Endothelial cell of umbilical vein (primary cell): Measurements from ENCODE around the gene DSPP. TPM values are rescaled to one million over a fixed set of nuclear protein-coding genes. Genes with fewer than 3 reads are reported as not detected.

Experiments used
- BruUV-seq: library from RNA; stranded (reverse); fragments of 400-500 nt; replicated peaks from 2 replicates; lab custom pipeline; 2021; lab: Mats Ljungman, UMichigan
- CTCF ChIA-PET: fragments of 300-600, 350-600 bp; sonication (Branson Sonifier 250); formaldehyde crosslinking; loops from one replicate; lab custom pipeline; 2021; ENCODE audit warnings: antibody characterized with exemption, inconsistent platforms; lab: Charles Lee
- POLR2A ChIA-PET: fragments of 300-600, 350-600 bp; sonication (Branson Sonifier 250); formaldehyde crosslinking; loops from one replicate; lab custom pipeline; 2021; ENCODE audit warnings: antibody characterized with exemption, inconsistent platforms; lab: Charles Lee
- DNase-seq: peaks from one replicate; pipeline ENCODE4 v3.0.0-alpha.2; 2011; ENCODE audit warnings: low read depth, low spot score
- FAIRE-seq: peaks from 2 replicates; lab custom pipeline; 2011; peaks lifted over from hg19 to GRCh38; lab: Jason Lieb, UNC
- H2AFZ ChIP-seq: 2 replicates; pipeline ENCODE4 v1.6.0; 2012; ENCODE audit warnings: low read depth, low read length, control low read depth, inconsistent platforms
- H3K27ac ChIP-seq: 2 replicates; pipeline ENCODE4 v1.5.1; 2011; ENCODE audit warnings: low read depth, mild to moderate bottlenecking, control low read depth, low read length, moderate library complexity; ENCODE audit not compliant: insufficient read depth
- H3K27me3 ChIP-seq, 2 experiments: 2 replicates each; pipeline versions ENCODE4 v1.6.0 to v1.6.1; 2011; ENCODE audit warnings: low read length in 2 of 2, mixed read lengths in 1 of 2; ENCODE audit not compliant: control insufficient read depth in 2 of 2, insufficient read depth in 2 of 2
- H3K36me3 ChIP-seq, 2 experiments: 2 replicates in 1 of 2; 3 replicates in 1 of 2; pipeline ENCODE4 v1.5.1; 2011; ENCODE audit warnings: low read length in 2 of 2, mild to moderate bottlenecking in 1 of 2, moderate library complexity in 1 of 2; ENCODE audit not compliant: control insufficient read depth in 2 of 2, insufficient read depth in 2 of 2; ENCODE audit errors: extremely low read depth in 1 of 2
- H3K4me1 ChIP-seq: 3 replicates; pipeline ENCODE4 v1.5.1; 2011; ENCODE audit warnings: mild to moderate bottlenecking, low read length; ENCODE audit not compliant: control insufficient read depth, insufficient read depth; ENCODE audit errors: extremely low read depth
- H3K4me2 ChIP-seq: 2 replicates; pipeline ENCODE4 v1.6.1; 2011; ENCODE audit warnings: low read length, control low read depth, mixed read lengths; ENCODE audit not compliant: insufficient read depth
- H3K4me3 ChIP-seq, 3 experiments: fragments of 200-600 bp in 1 of 3; sonication (generic), shearing (Covaris generic) in 1 of 3; replicated peaks in 1 of 3; 2 replicates each; pipeline ENCODE4 v1.5.1; 2011 to 2016; ENCODE audit warnings: control low read depth in 3 of 3, low read length in 3 of 3, mild to moderate bottlenecking in 2 of 3, inconsistent platforms in 1 of 3, low read depth in 1 of 3, moderate library complexity in 1 of 3; ENCODE audit not compliant: insufficient read depth in 1 of 3
- H3K79me2 ChIP-seq: 2 replicates; pipeline ENCODE4 v1.6.0; 2012; ENCODE audit warnings: low read length, inconsistent platforms; ENCODE audit not compliant: control insufficient read depth, insufficient read depth
- H3K9ac ChIP-seq: replicated peaks from 2 replicates; pipeline ENCODE3; 2011; ENCODE audit warnings: low read length, control low read depth; ENCODE audit not compliant: insufficient read depth; ENCODE audit errors: extremely low read depth
- H3K9me1 ChIP-seq: replicated peaks from 3 replicates; pipeline ENCODE4 v1.6.0; 2011; ENCODE audit warnings: mild to moderate bottlenecking, low read length; ENCODE audit not compliant: control insufficient read depth, insufficient read depth; ENCODE audit errors: extremely low read depth
- H3K9me3 ChIP-seq: replicated peaks from 2 replicates; pipeline ENCODE4 v1.5.1; 2012; ENCODE audit warnings: low read length, inconsistent platforms; ENCODE audit not compliant: control insufficient read depth, insufficient read depth
- H4K20me1 ChIP-seq: replicated peaks from 2 replicates; pipeline ENCODE3; 2011; ENCODE audit warnings: mild to moderate bottlenecking, low read length; ENCODE audit not compliant: control insufficient read depth, insufficient read depth; ENCODE audit errors: extremely low read depth
- CTCF ChIP-seq, 2 donors: IDR thresholded peaks; 1 replicate in 1 of 2; 2 replicates in 1 of 2; pipeline ENCODE4 v1.5.1; 2011; ENCODE audit warnings: low read length in 2 of 2, mild to moderate bottlenecking in 2 of 2, moderate library complexity in 2 of 2, control low read depth in 1 of 2, inconsistent platforms in 1 of 2, low read depth in 1 of 2; ENCODE audit not compliant: insufficient read depth in 1 of 2; ENCODE audit errors: extremely low read depth in 1 of 2
- EZH2 ChIP-seq: IDR thresholded peaks from 2 replicates; pipeline ENCODE4 v1.6.1; 2012; ENCODE audit warnings: borderline replicate concordance, low read depth, mild to moderate bottlenecking, moderate library complexity, low read length, inconsistent platforms; ENCODE audit not compliant: severe bottlenecking
- FOS ChIP-seq: IDR thresholded peaks from 2 replicates; pipeline ENCODE4 v1.6.1; 2011; ENCODE audit warnings: mild to moderate bottlenecking, low read length, moderate library complexity, borderline replicate concordance; ENCODE audit not compliant: insufficient read depth
- GATA2 ChIP-seq: IDR thresholded peaks from 2 replicates; pipeline ENCODE4 v1.7.0; 2011; ENCODE audit warnings: low read depth, mild to moderate bottlenecking, moderate library complexity, mixed read lengths, low read length; ENCODE audit not compliant: insufficient read length, insufficient read depth
- JUN ChIP-seq: IDR thresholded peaks from 2 replicates; pipeline ENCODE4 v1.6.1; 2011; ENCODE audit warnings: borderline replicate concordance, low read depth; ENCODE audit not compliant: insufficient read length, insufficient read depth
- MAX ChIP-seq: IDR thresholded peaks from 2 replicates; pipeline ENCODE4 v1.6.1; 2011; ENCODE audit not compliant: insufficient read depth, insufficient read length
- MYC ChIP-seq: IDR thresholded peaks from one replicate; pipeline ENCODE4 v1.6.1; 2011; ENCODE audit warnings: mild to moderate bottlenecking, low read depth, low read length
- POLR2A ChIP-seq: IDR thresholded peaks from 2 replicates; pipeline ENCODE4 v1.6.1; 2012; ENCODE audit warnings: low read depth, mild to moderate bottlenecking, control low read depth, low read length
- POLR2AphosphoS5 ChIP-seq: IDR thresholded peaks from 2 replicates; pipeline ENCODE4 v1.6.1; 2012; ENCODE audit warnings: low read depth, mild to moderate bottlenecking, control low read depth, low read length, moderate library complexity; ENCODE audit not compliant: insufficient read depth
- dilution Hi-C: fragments of 300-500 bp; cut with MboI; formaldehyde crosslinking; loops from one replicate; pipeline ENCODE4 v1.15.0; 2019; ENCODE audit warnings: low sequenced_read_pairs; ENCODE audit not compliant: extremely low pct_ligation_motif_present
- intact Hi-C: fragments of 100-400 bp; cut with micrococcal nuclease; formaldehyde crosslinking; loops from one replicate; pipeline ENCODE4 v1.10.0; 2022
- polyA plus RNA-seq, 4 experiments: library from polyadenylated mRNA; depleted of rRNA in 3 of 4; stranded (reverse) in 3 of 4; unstranded in 1 of 4; fragments of >200 nt; gene quantifications; 2 replicates each; pipeline versions ENCODE4 v1.2.1 to v1.2.3, GENCODE V29; 2011 to 2012; ENCODE audit warnings: missing spikeins in 1 of 4
- total RNA-seq: library from RNA; stranded (reverse); gene quantifications from 2 replicates; pipeline ENCODE4 v1.2.3, GENCODE V29; 2021

DSPP gene
- total and polyA plus RNA-seq, 2 donors (not counting 3 experiments of a cell fraction or from before 2014, with no cell fraction given): not detected

- no peaks in the 10 kb centered on the region for H3K9me1 ChIP-seq
- intact Hi-C loops (no loop called here), dilution Hi-C loops (no loop called here)
- H3K27me3 ChIP-seq: peaks cover 2 to 9% of the 10 kb centered on the region in 2 experiments
- ChIA-PET CTCF (no interaction called here), POLR2A (interaction anchor here (0.7 kb wide), 1 partner anchor 29 kb away, joined by 3 read pairs; the partner anchor contains the start of gene DMP1)
- no peaks in the 10 kb centered on the region for H3K79me2 ChIP-seq
- no peaks in the 10 kb centered on the region for H3K9me3 ChIP-seq
- FAIRE-seq (no peak), DNase-seq (no peak)
- no peaks in the 10 kb centered on the region for H4K20me1 ChIP-seq
- no peak overlapping the region for H2AFZ ChIP-seq
- H3K4me3 ChIP-seq: no peak overlapping the region
- no peak overlapping the region for H3K9ac ChIP-seq
- BruUV-seq: no TSS peak
- no peaks in the 10 kb centered on the region for H3K36me3 ChIP-seq
- H3K27ac ChIP-seq: no peak overlapping the region
- no peaks in the 10 kb centered on the region for H3K4me1 ChIP-seq
- TF ChIP-seq CTCF (IDR thresholded peaks at IDR 0.05; ENCODE audit: extremely low read depth in 1 of 2, insufficient read depth in 1 of 2, low read depth in 1 of 2, low read length in 2 of 2) (no peak), MYC (no peak), POLR2A (no peak), MAX (no peak), EZH2 (no peak), GATA2 (no peak), JUN (no peak), POLR2AphosphoS5 (no peak), FOS (no peak)
- H3K4me2 ChIP-seq: no peak overlapping the region
Observed at GRCh38 chr4:87620491-87620890, 12.2 kb downstream of the DSPP start.
